SK-N-SH (cell line): ENCODE data around the gene NCF4.

Experiments used
- FOSL2 ChIP-seq: IDR thresholded peaks from 2 replicates; pipeline ENCODE4 v1.4.0; 2012; ENCODE audit warnings: low read depth, mild to moderate bottlenecking, moderate library complexity, borderline replicate concordance
- MEF2A ChIP-seq: IDR thresholded peaks from 2 replicates; pipeline ENCODE4 v1.4.0; 2012; ENCODE audit warnings: low read depth, borderline replicate concordance
- YY1 ChIP-seq: IDR thresholded peaks from 2 replicates; pipeline ENCODE4 v1.4.0; 2012; ENCODE audit warnings: low read depth, mild to moderate bottlenecking
- TF ChIP-seq, protein P1 (sequence below): fragments of 200-600 bp; sonication (generic); IDR thresholded peaks from 2 replicates; pipeline ENCODE4 v1.6.1; 2017; ENCODE audit warnings: antibody characterized with exemption, mild to moderate bottlenecking, moderate library complexity
- TF ChIP-seq, protein P2 (sequence below): fragments of 150-350 bp; IDR thresholded peaks from 2 replicates; pipeline ENCODE4 v1.6.1; 2017; ENCODE audit warnings: antibody characterized with exemption, low read length, low read depth, borderline replicate concordance

DNA sequence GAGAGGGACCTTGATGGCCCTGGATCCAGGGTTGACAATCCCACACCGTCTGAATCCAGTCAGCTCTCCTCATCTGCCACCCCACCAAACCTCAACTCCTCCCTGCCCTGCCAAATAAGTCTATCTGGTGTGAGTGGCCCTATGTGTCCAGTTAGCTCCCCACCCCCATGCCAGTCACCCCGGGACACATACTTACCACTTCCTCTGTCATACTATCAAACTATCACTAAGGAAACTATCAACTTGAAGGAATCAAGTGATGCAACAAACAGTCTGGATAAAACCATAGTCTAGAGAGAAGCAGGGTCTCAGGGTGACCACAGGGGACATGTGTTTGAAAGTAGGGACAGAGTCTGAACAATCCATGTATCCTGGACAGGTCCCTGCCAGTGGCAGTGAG is 39.4 kb downstream of the NCF4 start:
- TF ChIP-seq, protein P1, sequence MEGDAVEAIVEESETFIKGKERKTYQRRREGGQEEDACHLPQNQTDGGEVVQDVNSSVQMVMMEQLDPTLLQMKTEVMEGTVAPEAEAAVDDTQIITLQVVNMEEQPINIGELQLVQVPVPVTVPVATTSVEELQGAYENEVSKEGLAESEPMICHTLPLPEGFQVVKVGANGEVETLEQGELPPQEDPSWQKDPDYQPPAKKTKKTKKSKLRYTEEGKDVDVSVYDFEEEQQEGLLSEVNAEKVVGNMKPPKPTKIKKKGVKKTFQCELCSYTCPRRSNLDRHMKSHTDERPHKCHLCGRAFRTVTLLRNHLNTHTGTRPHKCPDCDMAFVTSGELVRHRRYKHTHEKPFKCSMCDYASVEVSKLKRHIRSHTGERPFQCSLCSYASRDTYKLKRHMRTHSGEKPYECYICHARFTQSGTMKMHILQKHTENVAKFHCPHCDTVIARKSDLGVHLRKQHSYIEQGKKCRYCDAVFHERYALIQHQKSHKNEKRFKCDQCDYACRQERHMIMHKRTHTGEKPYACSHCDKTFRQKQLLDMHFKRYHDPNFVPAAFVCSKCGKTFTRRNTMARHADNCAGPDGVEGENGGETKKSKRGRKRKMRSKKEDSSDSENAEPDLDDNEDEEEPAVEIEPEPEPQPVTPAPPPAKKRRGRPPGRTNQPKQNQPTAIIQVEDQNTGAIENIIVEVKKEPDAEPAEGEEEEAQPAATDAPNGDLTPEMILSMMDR = no peak
- TF ChIP-seq FOSL2 (no peak), MEF2A (no peak), YY1 (no peak)
- TF ChIP-seq, protein P2, sequence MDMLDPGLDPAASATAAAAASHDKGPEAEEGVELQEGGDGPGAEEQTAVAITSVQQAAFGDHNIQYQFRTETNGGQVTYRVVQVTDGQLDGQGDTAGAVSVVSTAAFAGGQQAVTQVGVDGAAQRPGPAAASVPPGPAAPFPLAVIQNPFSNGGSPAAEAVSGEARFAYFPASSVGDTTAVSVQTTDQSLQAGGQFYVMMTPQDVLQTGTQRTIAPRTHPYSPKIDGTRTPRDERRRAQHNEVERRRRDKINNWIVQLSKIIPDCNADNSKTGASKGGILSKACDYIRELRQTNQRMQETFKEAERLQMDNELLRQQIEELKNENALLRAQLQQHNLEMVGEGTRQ = no peak
